Measurements from ENCODE around the gene GLT8D2. TPM values are rescaled to one million over a fixed set of nuclear protein-coding genes. Genes with fewer than 3 reads are reported as not detected.

The GLT8D2 gene
- total RNA-seq, 1 experiment from 2014 or later = 40.1 TPM

DNA sequence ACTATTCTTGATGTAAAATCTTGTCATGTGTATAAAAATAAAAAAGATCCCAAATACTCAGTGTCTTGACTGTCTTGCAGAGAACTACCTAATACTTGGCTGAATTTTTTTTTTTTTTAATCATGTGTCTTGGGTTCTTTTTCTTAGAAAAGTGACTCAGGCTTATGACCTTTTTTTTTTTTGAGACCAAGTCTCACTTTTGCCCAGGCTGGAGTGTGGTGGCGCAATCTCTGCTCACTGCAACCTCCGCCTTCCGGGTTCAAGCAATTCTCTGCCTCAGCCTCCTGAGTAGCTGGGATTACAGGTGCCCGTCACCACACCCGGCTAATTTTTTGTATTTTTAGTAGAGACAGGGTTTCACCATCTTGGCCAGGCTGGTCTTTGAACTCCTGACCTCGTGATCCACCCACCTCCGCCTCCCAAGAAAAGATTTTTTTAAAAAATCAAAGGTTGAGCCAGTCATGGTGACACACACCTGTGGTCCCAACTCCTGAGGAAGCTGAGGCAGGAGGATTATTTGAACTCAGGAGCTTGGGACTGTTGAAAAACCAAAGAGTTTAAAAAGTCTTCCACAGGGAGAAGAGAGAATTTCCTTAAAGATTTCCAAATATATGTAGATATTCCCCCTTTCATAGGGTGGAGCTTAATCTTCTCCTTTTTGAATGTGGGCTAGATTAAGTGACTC, 102.0 kb downstream of the GLT8D2 start:
- Histone ChIP-seq H3K27ac (no peak overlapping the region), H3K4me1 (replicated peaks) (no peaks in the 10 kb centered on the region), H3K9me3 (replicated peaks) (no peaks in the 10 kb centered on the region), H3K36me3 (peaks cover 100% of the 10 kb centered on the region), H3K27me3 (replicated peaks) (no peaks in the 10 kb centered on the region), H3K4me3 (no peak overlapping the region)
- no peak for DNase-seq (ENCODE audit: low read depth in 1 of 2, low spot score in 2 of 2)

DNA sequence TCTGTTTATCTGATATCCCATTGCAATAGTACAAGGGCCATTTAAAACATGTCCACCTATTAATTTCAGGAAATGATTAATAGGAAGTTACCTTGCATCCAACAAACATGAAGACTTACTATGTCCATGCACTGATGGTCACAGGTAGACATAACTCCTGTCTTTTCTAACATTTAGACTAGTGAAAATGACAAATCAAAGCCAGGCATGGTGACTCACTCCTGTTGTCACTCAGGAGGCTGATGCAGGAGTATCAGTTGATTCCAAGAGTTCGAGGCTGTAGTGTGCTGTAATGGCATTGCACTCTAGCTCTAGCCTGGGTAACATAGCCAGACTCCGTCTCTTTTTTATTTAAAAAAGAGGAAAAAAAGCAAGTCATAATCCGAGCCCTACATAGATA, 105.0 kb downstream of the GLT8D2 start:
- H3K27ac ChIP-seq = no peak overlapping the region
- H3K36me3 ChIP-seq = peaks cover 100% of the 10 kb centered on the region
- no peaks in the 10 kb centered on the region for H3K27me3 ChIP-seq (replicated peaks)
- no peak overlapping the region for H3K4me3 ChIP-seq
- no peaks in the 10 kb centered on the region for H3K4me1 ChIP-seq (replicated peaks)
- no peak for DNase-seq (ENCODE audit: low read depth in 1 of 2, low spot score in 2 of 2)
- no peaks in the 10 kb centered on the region for H3K9me3 ChIP-seq (replicated peaks)

Other genes starting within 250 kb of the GLT8D2 start
- gene NT5DC3, start 209.0 kb downstream of the GLT8D2 start, total RNA-seq (2014; rRNA removed; shearing (Covaris generic)) = 7.0 and 15.4 TPM in 2 replicates
- 682 and 975 TPM in 2 replicates for gene HSP90B1, start 119.8 kb downstream of the GLT8D2 start, total RNA-seq (2014; rRNA removed; shearing (Covaris generic))
- 67.9 and 72.6 TPM in 2 replicates for gene TDG, start 84.3 kb downstream of the GLT8D2 start, total RNA-seq (2014; rRNA removed; shearing (Covaris generic))
- gene HCFC2, start 14.3 kb upstream of the GLT8D2 start, total RNA-seq (2014; rRNA removed; shearing (Covaris generic)) = 27.0 and 29.8 TPM in 2 replicates
- 29.5 and 35.9 TPM in 2 replicates for gene NFYB, start 88.0 kb upstream of the GLT8D2 start, total RNA-seq (2014; rRNA removed; shearing (Covaris generic))
- gene TXNRD1, start 165.6 kb upstream of the GLT8D2 start, total RNA-seq (2014; rRNA removed; shearing (Covaris generic)) = 294 and 378 TPM in 2 replicates

Measured in SJSA1 (cell line).